HUES48 (cell line): ENCODE data around the gene KRTAP12-4.

Source experiments
- H3K27ac ChIP-seq: one replicate; pipeline ENCODE4 v1.7.0; 2013; ENCODE audit warnings: low read depth, low read length, inconsistent platforms
- H3K27me3 ChIP-seq: 2 replicates; pipeline ENCODE4 v1.6.1; 2013; ENCODE audit warnings: mild to moderate bottlenecking, low read length; ENCODE audit not compliant: control insufficient read depth, insufficient read depth
- H3K36me3 ChIP-seq: 2 replicates; pipeline ENCODE4 v1.6.1; 2013; ENCODE audit warnings: low read length; ENCODE audit not compliant: control insufficient read depth, insufficient read depth
- H3K4me1 ChIP-seq: 2 replicates; pipeline ENCODE4 v1.6.1; 2013; ENCODE audit warnings: mild to moderate bottlenecking, low read length; ENCODE audit not compliant: control insufficient read depth, insufficient read depth
- H3K4me3 ChIP-seq: 2 replicates; pipeline ENCODE4 v1.5.1; 2013; ENCODE audit warnings: mild to moderate bottlenecking, low read depth, low read length
- H3K9ac ChIP-seq: 2 replicates; pipeline ENCODE4 v1.6.1; 2013; ENCODE audit warnings: mild to moderate bottlenecking, low read depth, low read length, moderate library complexity
- H3K9me3 ChIP-seq: 2 replicates; pipeline ENCODE4 v1.6.1; 2013; ENCODE audit warnings: low read length; ENCODE audit not compliant: control insufficient read depth, insufficient read depth

The KRTAP12-4 gene

DNA sequence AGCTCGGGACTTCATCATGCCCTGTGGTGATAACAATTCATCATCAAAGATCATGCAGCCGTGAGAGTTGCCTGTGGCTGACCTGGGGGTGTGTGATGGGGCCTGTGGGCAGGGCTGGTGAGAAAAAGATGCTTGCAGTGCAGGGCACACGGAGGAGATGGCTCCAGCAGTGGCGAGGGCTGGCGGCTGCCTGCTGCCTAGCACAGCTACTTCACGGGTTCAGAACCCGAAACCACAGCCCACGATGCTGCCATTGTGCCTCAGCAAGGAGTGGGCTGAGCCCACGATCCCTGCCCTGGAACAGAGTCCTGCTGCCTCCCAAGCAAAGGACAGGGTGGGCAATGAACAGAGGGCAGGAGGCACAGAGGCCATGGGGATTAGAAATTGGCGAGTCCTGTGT lies 28.2 kb downstream of the KRTAP12-4 start:
- Histone ChIP-seq H3K9me3 (peaks cover 25% of the 10 kb centered on the region), H3K27ac (no peak overlapping the region), H3K4me1 (no peaks in the 10 kb centered on the region), H3K9ac (no peak overlapping the region), H3K4me3 (no peak overlapping the region), H3K36me3 (no peaks in the 10 kb centered on the region), H3K27me3 (no peaks in the 10 kb centered on the region)

DNA sequence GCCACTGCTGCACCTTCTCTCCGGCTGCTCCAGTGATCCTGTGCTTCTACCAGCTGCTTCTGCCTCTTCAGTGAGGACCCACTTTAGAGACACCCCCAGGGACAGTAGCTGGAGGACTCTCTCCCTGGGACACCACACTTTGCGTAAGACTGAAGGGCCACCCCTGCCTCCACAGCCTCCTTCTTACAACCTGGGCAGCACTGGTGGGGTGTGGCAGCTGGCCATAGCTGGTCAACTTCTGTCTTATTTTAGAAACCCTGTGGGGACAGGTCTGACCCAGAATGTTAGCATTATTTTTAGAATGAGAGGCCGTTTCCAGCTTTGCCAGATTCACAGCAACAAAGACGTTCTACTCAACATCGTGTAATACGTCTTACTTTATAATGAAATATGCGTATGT lies 28.7 kb downstream of the KRTAP12-4 start:
- Histone ChIP-seq H3K36me3 (no peaks in the 10 kb centered on the region), H3K4me3 (no peak overlapping the region), H3K27ac (no peak overlapping the region), H3K9me3 (peaks cover 25% of the 10 kb centered on the region), H3K27me3 (no peaks in the 10 kb centered on the region), H3K9ac (no peak overlapping the region), H3K4me1 (no peaks in the 10 kb centered on the region)

DNA sequence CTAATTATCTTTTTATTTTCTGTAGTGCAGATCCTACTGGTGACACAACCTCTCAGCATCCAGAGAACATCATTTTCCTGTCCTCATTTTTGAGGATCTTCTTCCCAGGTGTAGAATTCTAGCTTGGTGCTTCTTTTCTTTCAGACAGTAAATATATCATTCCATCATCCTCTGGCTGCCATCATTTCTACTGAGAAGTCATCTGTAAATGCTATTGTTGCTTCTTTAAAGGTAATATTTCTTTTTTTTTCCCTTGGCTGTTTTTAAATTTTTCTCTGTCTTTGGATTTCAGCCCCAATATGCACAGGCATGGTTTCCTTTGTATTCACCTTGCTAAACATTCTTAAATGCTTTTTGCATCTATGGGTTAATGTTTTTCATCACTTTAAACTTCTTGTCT lies 30.9 kb downstream of the KRTAP12-4 start:
- Histone ChIP-seq H3K27me3 (no peaks in the 10 kb centered on the region), H3K27ac (no peak overlapping the region), H3K4me1 (no peaks in the 10 kb centered on the region), H3K9me3 (peaks cover 31% of the 10 kb centered on the region), H3K36me3 (no peaks in the 10 kb centered on the region), H3K4me3 (no peak overlapping the region), H3K9ac (no peak overlapping the region)

DNA sequence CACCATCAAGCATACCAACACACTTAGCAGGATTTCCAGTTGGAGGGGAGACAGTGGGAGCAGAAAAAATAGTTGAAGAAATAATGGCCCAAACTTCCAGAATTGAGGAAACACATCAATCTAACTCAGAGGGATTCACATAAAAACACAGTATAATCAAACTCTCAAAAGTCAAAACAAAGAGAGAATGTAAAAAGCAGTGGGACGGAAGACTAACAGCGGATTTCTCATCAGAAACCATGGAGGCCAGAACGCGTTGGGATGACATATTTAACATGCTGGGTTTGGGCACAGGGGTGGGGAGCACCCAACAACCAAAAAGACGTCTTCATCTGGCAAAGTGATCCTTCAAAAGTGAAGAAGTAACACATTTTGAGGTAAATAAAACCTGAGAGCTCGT lies 34.6 kb downstream of the KRTAP12-4 start:
- H3K36me3 ChIP-seq = no peaks in the 10 kb centered on the region
- no peaks in the 10 kb centered on the region for H3K27me3 ChIP-seq
- H3K27ac ChIP-seq = no peak overlapping the region
- no peak overlapping the region for H3K9ac ChIP-seq
- H3K4me1 ChIP-seq = no peaks in the 10 kb centered on the region; the same call in 1 of the 2 replicates
- H3K4me3 ChIP-seq = no peak overlapping the region
- H3K9me3 ChIP-seq = peaks cover 31% of the 10 kb centered on the region

DNA sequence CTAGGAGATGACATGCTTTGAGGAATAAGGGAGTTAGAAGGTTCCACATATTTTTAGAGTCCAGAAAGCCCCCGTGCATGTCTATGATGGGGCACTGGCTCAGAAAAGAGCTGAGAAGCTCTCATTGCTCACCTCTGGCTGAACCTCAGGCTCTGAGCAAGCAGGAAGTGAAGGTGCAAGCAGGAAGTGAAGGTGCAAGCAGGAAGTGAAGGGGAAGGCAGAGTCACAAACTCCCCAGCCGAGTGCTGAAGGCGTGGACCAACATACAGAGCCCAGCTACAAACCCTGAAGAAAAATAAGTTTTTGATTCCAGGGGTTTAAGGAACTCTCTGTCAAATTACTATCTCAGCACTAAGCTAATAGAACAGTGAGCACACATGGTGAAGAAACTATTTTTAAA lies 35.5 kb downstream of the KRTAP12-4 start:
- Histone ChIP-seq H3K9ac (no peak overlapping the region), H3K4me1 (no peaks in the 10 kb centered on the region; the same call in 1 of the 2 replicates), H3K9me3 (peaks cover 22% of the 10 kb centered on the region), H3K27me3 (no peaks in the 10 kb centered on the region), H3K27ac (no peak overlapping the region), H3K4me3 (no peak overlapping the region), H3K36me3 (no peaks in the 10 kb centered on the region)

DNA sequence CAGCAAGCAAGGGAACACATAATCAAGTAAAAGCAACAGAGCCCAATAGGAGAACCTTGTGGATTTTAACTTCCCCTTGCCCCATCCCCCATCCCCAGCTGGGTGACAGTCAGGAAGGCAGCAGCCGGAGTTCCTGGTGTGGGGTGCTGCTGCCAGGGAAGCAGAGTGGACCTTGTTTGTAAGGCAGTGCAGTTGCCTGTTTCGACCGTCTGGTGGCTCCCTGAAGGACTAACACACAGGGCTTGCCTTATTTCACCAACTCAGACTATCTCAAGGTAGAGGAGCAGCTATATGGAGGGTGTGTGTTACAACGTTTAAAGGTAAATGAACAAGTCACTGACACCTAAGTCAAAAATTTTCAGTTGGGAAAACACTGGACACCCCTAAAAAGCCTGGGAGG lies 36.0 kb downstream of the KRTAP12-4 start:
- H3K4me3 ChIP-seq = no peak overlapping the region
- no peaks in the 10 kb centered on the region for H3K36me3 ChIP-seq
- H3K9ac ChIP-seq = no peak overlapping the region
- no peak overlapping the region for H3K27ac ChIP-seq
- no peaks in the 10 kb centered on the region for H3K27me3 ChIP-seq
- H3K4me1 ChIP-seq = no peaks in the 10 kb centered on the region; the same call in 1 of the 2 replicates
- peaks cover 18% of the 10 kb centered on the region for H3K9me3 ChIP-seq

DNA sequence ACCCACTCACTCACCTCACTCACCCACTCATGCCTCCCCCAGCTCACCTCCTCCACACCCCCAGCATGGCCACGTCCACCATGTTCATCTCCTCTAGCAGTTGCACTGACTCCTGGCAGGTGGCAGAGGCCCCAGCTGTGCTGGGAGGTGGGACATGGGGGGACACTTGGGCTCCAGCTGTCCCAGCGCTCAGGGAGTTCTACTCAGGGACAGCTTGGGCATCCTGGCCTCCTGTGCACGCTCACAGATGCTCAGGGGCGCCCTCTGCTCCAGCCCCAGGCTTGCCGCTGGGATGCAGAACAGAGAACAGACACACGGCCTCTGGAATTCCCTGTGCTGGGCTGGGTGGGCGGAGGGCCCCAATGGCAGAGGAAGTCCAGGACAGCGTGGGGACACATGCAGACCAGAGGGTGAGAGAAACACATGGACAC lies 37.4 kb downstream of the KRTAP12-4 start:
- no peak overlapping the region for H3K9ac ChIP-seq
- no peaks in the 10 kb centered on the region for H3K27me3 ChIP-seq
- no peak overlapping the region for H3K27ac ChIP-seq
- peaks cover 6% of the 10 kb centered on the region for H3K9me3 ChIP-seq
- no peak overlapping the region for H3K4me3 ChIP-seq
- no peaks in the 10 kb centered on the region; the same call in 1 of the 2 replicates for H3K4me1 ChIP-seq
- no peaks in the 10 kb centered on the region for H3K36me3 ChIP-seq

DNA sequence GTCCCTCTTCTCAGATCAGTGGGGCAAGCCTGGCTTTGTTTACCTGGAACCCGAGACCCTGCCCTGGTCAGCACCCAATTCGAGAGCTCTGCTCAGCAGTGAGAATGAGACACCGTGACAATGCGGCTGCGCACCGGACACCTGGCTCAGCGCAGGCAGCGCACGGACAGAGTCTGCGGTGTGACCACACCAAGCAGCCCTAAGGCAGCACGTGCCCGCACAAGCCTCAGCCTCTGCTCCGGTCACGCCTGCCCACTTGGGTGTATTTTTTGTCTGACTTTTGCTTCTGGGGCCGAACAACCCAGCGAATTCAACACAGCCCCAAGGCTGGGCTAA lies 37.9 kb downstream of the KRTAP12-4 start:
- H3K4me1 ChIP-seq = no peaks in the 10 kb centered on the region; the same call in 1 of the 2 replicates
- H3K27ac ChIP-seq = no peak overlapping the region
- no peak overlapping the region for H3K4me3 ChIP-seq

DNA sequence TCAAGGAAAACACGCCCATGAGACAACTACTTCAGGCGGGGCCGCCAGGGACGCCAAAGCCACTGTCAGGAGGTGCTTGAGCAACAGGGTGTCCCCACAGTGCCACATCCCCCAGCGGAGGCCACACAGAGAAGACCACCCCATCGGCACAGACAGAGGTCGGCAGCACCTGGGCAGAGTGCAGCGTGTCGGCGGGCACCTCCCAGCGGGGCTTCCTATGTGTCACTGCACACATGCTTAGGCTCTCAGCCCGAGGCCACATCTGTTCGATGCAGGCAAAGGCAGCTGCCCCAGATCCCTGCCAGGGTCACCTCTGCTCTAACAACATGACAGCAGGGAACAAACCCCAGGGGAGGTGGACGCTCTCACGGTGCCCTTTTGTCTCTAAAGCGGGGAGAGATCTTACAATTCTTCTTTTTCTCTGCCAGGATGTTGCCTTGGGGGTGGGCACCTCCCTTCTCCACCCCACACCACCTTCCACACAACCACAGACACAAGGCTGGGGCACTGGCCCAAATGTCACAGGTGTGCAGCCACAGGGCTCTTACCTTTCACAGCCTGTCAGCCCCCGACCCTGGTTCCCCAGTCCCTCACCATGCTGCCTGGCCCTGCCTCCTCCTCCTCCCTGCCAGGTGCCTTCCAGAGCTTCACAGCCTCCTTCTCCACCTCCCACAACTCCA lies 38.4 kb downstream of the KRTAP12-4 start:
- no peak overlapping the region for H3K9ac ChIP-seq
- peaks cover 11% of the 10 kb centered on the region for H3K9me3 ChIP-seq
- H3K36me3 ChIP-seq = no peaks in the 10 kb centered on the region
- H3K4me1 ChIP-seq = no peaks in the 10 kb centered on the region; the same call in 1 of the 2 replicates
- no peaks in the 10 kb centered on the region for H3K27me3 ChIP-seq
- no peak overlapping the region for H3K27ac ChIP-seq
- H3K4me3 ChIP-seq = no peak overlapping the region

More for the DNA sequence above, 37.9 kb downstream of the KRTAP12-4 start:
- Histone ChIP-seq H3K9me3 (peaks cover 10% of the 10 kb centered on the region), H3K9ac (no peak overlapping the region), H3K36me3 (no peaks in the 10 kb centered on the region), H3K27me3 (no peaks in the 10 kb centered on the region)

DNA sequence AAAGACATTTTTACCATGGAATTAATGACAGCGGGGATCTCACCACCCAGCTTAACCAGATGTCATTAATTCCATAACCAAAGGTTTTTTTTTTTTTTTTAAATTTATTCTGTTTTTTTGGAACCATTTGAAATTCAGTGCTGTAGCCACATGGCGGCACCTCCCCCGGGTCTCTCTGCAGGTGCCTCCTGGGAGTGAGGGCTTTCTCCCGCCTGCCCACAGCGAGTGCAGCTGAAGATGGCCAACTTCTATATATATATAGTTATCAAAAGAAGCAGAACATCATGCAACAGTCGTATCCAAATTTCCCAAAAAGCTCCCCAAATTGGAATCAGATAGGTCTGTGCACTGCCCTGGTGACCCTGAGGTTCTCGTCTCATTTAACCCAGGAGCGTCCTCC lies 39.0 kb downstream of the KRTAP12-4 start:
- Histone ChIP-seq H3K4me3 (no peak overlapping the region), H3K4me1 (no peaks in the 10 kb centered on the region; the same call in 1 of the 2 replicates), H3K9me3 (peaks cover 11% of the 10 kb centered on the region), H3K9ac (no peak overlapping the region), H3K27me3 (no peaks in the 10 kb centered on the region), H3K36me3 (no peaks in the 10 kb centered on the region), H3K27ac (no peak overlapping the region)

DNA sequence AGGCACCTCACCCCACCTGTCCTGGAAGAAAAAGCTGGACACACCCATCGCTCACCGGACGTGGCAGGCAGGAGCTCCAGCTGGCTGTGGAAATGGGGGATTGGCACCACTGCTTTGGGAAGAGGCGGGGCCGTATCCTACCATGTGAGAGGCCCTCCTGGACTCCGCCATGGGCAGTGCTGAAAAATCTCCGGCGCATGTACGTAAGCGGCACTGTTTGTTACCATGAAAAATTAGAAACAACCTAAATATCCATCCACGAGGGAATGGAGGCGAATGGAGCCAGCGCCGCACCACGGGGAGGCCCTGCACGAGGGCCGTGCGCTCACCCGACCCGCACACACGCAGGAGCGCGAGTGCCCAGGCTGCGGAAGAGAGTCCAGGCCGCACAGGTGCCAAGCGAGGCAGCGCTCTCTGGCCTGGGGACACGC lies 39.5 kb downstream of the KRTAP12-4 start:
- Histone ChIP-seq H3K27ac (no peak overlapping the region), H3K4me3 (no peak overlapping the region), H3K4me1 (no peaks in the 10 kb centered on the region; the same call in 1 of the 2 replicates), H3K9ac (no peak overlapping the region), H3K9me3 (peaks cover 13% of the 10 kb centered on the region), H3K36me3 (no peaks in the 10 kb centered on the region), H3K27me3 (no peaks in the 10 kb centered on the region)
